ENCODE results near the gene APOBEC3C. TPM values are rescaled to one million over a fixed set of nuclear protein-coding genes. Genes with fewer than 3 reads are reported as not detected.
"Not testable (repeated sequence)": the region's sequence is repeated elsewhere in the genome, so short reads cannot be mapped to it uniquely, and the experiment has no call there.

The APOBEC3C gene
- total RNA-seq, 4 donors from 2014 or later, result 6.6 to 14.4 (median 9.9) TPM

DNA sequence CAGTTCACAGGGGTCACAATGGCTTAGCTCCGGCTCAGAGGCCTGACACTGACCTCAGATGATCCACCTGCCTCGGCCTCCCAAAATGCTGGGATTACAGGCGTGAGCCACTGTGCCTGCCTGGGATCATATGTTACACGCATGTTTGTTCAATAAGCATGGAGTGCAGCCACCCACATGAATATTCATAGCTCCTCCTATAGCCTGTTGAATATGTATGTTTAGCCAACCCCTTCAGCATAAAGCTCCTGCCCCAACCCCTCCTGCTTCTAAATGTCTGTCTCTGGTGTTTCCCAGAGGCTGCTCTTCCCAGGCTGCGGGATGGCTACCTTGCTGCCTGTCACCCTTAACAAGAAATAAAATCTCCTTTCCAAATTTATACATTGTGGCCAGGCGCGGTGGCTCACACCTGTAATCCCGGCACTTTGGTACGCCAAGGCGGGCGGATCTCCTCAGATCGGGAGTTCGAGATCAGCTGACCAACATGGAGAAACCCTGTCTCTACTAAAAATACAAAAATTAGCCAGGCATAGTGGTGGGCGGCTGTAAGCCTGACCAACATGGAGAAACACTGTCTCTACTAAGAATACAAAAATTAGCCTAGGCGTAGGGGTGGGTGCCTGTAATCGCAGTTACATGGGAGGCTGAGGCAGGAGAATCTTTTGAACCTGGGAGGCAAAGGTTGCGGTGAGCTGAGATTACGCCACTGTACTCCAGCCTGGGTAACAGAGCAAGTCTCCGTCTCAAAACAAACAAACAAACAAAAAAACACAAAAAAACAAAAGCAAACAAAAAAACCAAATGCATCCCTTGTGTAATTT, 25.5 kb downstream of the APOBEC3C start:
- no peak for DNase-seq (ENCODE audit: low spot score in 2 of 2)
- TF ChIP-seq, protein P1, sequence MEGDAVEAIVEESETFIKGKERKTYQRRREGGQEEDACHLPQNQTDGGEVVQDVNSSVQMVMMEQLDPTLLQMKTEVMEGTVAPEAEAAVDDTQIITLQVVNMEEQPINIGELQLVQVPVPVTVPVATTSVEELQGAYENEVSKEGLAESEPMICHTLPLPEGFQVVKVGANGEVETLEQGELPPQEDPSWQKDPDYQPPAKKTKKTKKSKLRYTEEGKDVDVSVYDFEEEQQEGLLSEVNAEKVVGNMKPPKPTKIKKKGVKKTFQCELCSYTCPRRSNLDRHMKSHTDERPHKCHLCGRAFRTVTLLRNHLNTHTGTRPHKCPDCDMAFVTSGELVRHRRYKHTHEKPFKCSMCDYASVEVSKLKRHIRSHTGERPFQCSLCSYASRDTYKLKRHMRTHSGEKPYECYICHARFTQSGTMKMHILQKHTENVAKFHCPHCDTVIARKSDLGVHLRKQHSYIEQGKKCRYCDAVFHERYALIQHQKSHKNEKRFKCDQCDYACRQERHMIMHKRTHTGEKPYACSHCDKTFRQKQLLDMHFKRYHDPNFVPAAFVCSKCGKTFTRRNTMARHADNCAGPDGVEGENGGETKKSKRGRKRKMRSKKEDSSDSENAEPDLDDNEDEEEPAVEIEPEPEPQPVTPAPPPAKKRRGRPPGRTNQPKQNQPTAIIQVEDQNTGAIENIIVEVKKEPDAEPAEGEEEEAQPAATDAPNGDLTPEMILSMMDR (IDR thresholded peaks at IDR 0.05), result no peak
- TF ChIP-seq EP300 (IDR thresholded peaks at IDR 0.05) (no peak), POLR2A (IDR thresholded peaks at IDR 0.05) (no peak)
- Histone ChIP-seq H3K36me3 (peaks cover 0 to 8% (median 0%) of the 10 kb centered on the region in 3 donors), H3K9me3 (no peaks in the 10 kb centered on the region), H3K4me3 (no peak overlapping the region), H3K4me1 (peaks cover 0 to 15% (median 8%) of the 10 kb centered on the region in 4 donors), H3K27me3 (no peaks in the 10 kb centered on the region), H3K27ac (peak overlapping the region in 3 of 4 donors; percentile 81 to 92 (median 89))
- WGBS, 2 donors, result 92 to 93% methylated on average over 19 of the region's 19 CpGs

DNA sequence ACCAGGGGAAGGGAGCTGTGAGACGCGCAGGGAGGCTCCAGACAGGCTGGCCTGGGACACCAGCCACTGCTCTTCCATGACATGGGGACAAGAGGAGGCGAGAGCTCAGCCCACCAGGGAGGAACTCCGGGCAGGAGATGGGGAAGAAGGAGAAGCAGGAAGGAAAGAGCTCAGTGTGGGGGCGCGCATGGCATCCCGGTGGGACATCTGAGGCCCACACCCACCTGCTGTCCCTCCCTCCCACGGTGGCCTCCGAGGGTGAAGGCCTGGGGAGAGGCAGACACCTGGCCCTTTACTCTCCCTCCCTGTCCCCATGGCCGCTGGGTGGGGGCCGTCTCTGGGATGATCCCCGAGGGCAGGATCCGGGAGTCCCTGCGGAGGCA, 26.1 kb downstream of the APOBEC3C start:
- Histone ChIP-seq H3K27ac (peak overlapping the region in 3 of 4 donors; percentile 81 to 92 (median 89)), H3K4me3 (peak overlapping the region; percentile 46 to 72 (median 63)), H3K4me1 (peaks cover 0 to 15% (median 8%) of the 10 kb centered on the region in 4 donors), H3K36me3 (peaks cover 0 to 12% (median 0%) of the 10 kb centered on the region in 3 donors)
- not testable (repeated sequence) for H3K9me3 ChIP-seq; DNase-seq (ENCODE audit: low spot score in 2 of 2); H3K27me3 ChIP-seq
- 16 to 22% methylated on average over 12 to 14 of the region's 14 CpGs for WGBS, 2 donors

DNA sequence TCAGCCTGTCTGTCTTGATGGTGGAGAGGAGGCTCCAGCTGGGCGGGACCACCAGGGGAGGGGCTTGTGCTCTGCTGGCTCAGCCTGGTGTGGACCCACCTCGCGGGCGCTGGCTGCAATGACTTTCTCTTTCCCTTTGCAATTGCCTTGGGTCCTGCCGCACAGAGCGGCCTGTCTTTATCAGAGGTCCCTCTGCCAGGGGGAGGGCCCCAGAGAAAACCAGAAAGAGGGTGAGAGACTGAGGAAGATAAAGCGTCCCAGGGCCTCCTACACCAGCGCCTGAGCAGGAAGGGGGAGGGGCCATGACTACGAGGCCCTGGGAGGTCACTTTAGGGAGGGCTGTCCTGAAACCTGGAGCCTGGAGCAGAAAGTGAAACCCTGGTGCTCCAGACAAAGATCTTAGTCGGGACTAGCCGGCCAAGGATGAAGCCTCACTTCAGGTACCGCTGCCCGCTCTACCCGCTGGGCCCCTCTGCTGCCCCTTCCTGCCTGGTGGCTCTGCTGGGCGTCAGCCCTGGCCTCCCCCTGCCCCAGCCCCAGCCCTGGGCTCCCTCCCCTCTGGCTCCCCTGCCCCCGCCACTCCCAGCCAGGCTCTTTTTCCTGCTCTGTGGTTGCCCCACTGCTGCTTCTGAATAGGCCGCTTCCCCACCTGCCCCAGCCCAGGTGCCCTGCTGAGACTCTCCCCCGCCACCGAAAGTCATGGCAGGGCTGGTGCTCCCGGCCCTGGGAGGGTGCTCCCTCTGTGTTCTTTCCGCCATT, 26.7 kb downstream of the APOBEC3C start, which contains the start of gene APOBEC3F:
APOBEC3F (plus strand) TSS at position 327 of the 759 bp plus-strand sequence; CDS start at position 424, 97 bp downstream.
- DNase-seq (ENCODE audit: low spot score in 2 of 2), result peak; percentile 28 to 50
- WGBS, 2 donors, result 1 to 2% methylated on average over 18 to 19 of the region's 21 CpGs
- not testable (repeated sequence) for H3K27me3 ChIP-seq, H3K9me3 ChIP-seq
- TF ChIP-seq EP300 (IDR thresholded peaks at IDR 0.05) (peak in 1 of 2 donors; percentile 30), POLR2A (IDR thresholded peaks at IDR 0.05) (peak in 1 of 2 donors; percentile 25)
- H3K4me1 ChIP-seq, result peaks cover 0 to 15% (median 8%) of the 10 kb centered on the region in 4 donors
- peak within 1 kb of the TSS; percentile 78 to 92 (median 85) for H3K27ac ChIP-seq
- peaks cover 0 to 18% (median 0%) of the 10 kb centered on the region in 3 donors for H3K36me3 ChIP-seq
- H3K4me3 ChIP-seq, result peak within 1 kb of the TSS; percentile 46 to 72 (median 63)

DNA sequence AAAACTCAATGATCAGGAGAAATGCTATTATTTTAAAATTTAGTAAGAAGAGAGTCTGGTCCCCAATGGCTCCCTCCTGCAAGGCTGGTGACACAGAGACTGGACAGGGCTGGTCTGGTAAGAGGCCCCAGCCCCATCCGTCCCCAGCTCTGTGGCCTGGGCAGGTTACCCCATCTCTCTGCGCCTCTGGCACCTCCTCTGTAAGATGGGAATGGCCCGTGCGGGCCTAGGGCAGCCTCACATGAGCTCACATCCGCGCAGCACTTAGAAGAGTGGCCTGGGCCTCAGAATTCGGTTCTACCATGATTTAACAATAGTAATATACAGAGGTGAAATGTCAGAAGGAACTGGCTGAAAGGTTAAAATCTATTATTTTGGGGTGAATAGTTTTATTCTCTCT, 27.9 kb downstream of the APOBEC3C start:
- DNase-seq (ENCODE audit: low spot score in 2 of 2), result no peak
- 91 to 93% methylated on average over 7 of the region's 7 CpGs for WGBS, 2 donors
- H3K4me1 ChIP-seq, result peaks cover 0 to 15% (median 8%) of the 10 kb centered on the region in 4 donors
- H3K4me3 ChIP-seq, result no peak overlapping the region
- H3K36me3 ChIP-seq, result peaks cover 0 to 28% (median 0%) of the 10 kb centered on the region in 3 donors
- no peak for TF ChIP-seq EP300 (IDR thresholded peaks at IDR 0.05)
- no peak for TF ChIP-seq POLR2A (IDR thresholded peaks at IDR 0.05)
- TF ChIP-seq, protein P1 (IDR thresholded peaks at IDR 0.05), result no peak
- H3K9me3 ChIP-seq, result no peaks in the 10 kb centered on the region
- no peaks in the 10 kb centered on the region for H3K27me3 ChIP-seq
- peak overlapping the region in 1 of 4 donors; percentile 89 for H3K27ac ChIP-seq

DNA sequence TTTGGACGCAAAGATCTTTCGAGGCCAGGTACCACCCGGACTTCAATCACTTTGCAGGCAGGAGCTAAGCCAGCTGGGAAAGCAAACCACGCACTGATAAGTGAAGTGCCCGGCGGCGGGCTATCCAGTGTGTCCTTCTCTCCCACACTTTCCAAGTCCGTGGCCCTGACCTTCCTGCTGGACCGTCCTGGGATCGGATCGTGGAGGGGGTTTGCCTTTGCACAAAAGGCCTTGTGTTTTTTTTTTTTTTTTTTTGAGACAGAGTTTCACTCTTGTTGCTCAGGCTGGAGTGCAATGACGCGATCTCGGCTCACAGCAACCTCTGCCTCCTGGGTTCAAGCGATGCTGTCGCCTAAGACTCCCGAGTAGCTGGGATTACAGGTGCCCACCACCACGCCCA, 29.0 kb downstream of the APOBEC3C start:
- Histone ChIP-seq H3K36me3 (peaks cover 0 to 28% (median 0%) of the 10 kb centered on the region in 3 donors), H3K4me1 (peaks cover 0 to 15% (median 8%) of the 10 kb centered on the region in 4 donors)
- not testable (repeated sequence) for H3K27me3 ChIP-seq; H3K27ac ChIP-seq; H3K4me3 ChIP-seq; DNase-seq (ENCODE audit: low spot score in 2 of 2); H3K9me3 ChIP-seq
- WGBS, 2 donors, result 65 to 66% methylated on average over 18 of the region's 18 CpGs

DNA sequence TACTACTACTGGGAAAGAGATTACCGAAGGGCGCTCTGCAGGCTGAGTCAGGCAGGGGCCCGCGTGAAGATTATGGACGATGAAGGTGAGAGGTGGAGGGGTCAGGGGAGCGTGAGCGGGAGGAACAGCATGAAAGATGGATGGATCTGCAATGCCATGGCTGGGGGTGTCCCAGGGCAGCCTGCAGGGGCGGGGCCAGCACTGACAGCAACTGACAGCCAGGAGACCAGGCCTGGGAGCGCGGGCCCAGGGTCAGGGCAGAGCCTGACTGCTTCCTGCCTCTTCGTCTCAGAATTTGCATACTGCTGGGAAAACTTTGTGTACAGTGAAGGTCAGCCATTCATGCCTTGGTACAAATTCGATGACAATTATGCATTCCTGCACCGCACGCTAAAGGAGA, 31.1 kb downstream of the APOBEC3C start:
- H3K4me3 ChIP-seq; H3K27me3 ChIP-seq; H3K27ac ChIP-seq; DNase-seq (ENCODE audit: low spot score in 2 of 2); H3K9me3 ChIP-seq: not testable (repeated sequence)
- Histone ChIP-seq H3K36me3 (peaks cover 0 to 28% (median 0%) of the 10 kb centered on the region in 3 donors), H3K4me1 (peaks cover 0 to 11% (median 8%) of the 10 kb centered on the region in 4 donors)
- WGBS, 2 donors, result 73 to 81% methylated on average over 14 of the region's 14 CpGs

DNA sequence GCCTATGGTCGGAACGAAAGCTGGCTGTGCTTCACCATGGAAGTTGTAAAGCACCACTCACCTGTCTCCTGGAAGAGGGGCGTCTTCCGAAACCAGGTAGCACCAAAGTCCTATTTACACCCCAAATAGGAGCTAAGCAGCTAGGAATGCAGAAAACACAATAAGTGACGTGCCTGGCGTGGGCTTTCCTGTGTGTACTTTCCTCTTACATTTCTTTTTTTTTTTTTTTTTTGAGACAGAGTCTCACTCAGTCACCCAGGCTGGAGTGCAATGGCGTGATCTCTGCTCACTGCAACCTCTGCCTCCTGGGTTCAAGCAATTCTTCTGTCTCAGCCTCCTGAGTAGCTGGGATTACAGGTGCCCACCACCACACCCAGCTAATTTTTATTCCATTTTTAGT, 35.4 kb downstream of the APOBEC3C start:
- H3K4me1 ChIP-seq; DNase-seq (ENCODE audit: low spot score in 2 of 2); H3K27me3 ChIP-seq; H3K4me3 ChIP-seq; H3K27ac ChIP-seq; H3K9me3 ChIP-seq: not testable (repeated sequence)
- WGBS, 2 donors, result 89 to 91% methylated on average over 7 of the region's 7 CpGs
- H3K36me3 ChIP-seq, result peaks cover 0 to 20% (median 0%) of the 10 kb centered on the region in 3 donors

DNA sequence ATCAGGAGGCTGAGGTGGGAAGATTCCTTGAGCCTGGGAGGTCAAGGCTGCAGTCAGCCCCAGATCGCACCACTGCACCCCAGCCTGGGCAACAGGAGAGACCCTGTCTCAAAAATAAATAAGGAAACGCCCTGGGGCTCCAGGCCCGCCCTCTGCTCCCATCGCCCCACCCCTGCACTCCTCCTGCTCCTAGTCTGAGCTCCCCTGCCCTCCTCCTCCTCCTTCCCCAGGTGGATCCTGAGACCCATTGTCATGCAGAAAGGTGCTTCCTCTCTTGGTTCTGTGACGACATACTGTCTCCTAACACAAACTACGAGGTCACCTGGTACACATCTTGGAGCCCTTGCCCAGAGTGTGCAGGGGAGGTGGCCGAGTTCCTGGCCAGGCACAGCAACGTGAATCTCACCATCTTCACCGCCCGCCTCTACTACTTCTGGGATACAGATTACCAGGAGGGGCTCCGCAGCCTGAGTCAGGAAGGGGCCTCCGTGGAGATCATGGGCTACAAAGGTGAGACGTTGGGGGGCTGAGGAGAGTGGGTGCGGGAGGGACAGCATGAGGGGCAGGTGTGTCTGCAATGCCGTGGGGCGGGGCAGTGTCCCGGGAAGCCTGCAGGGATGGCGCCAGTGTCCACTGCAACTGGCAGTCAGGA, 37.9 kb downstream of the APOBEC3C start:
- not testable (repeated sequence) for H3K27me3 ChIP-seq; H3K27ac ChIP-seq; H3K4me1 ChIP-seq; H3K4me3 ChIP-seq; DNase-seq (ENCODE audit: low spot score in 2 of 2); H3K36me3 ChIP-seq; H3K9me3 ChIP-seq
- 70 to 82% methylated on average over 14 to 17 of the region's 18 CpGs for WGBS, 2 donors
